ENCODE data around the gene COL4A1. TPM values are rescaled to one million over a fixed set of nuclear protein-coding genes. Genes with fewer than 3 reads are reported as not detected.

COL4A1 gene
- polyA plus RNA-seq, 1 donor from 2014 or later: not detected

- H3K36me3 Mint-ChIP-seq: no peaks in the 10 kb centered on the region
- H3K4me1 Mint-ChIP-seq: no peaks in the 10 kb centered on the region
- no peaks in the 10 kb centered on the region for H3K9me3 Mint-ChIP-seq
- no peak overlapping the region for H3K4me3 Mint-ChIP-seq
- H3K27ac Mint-ChIP-seq: no peak overlapping the region
- peaks cover 14% of the 10 kb centered on the region for H3K27me3 Mint-ChIP-seq
These were observed 68.8 kb downstream of the COL4A1 start for GRCh38 chr13:110237875-110238817.

GRCh38 chr13:110236831-110237261 lies 70.1 kb downstream of the COL4A1 start:
- Mint-ChIP-seq H3K27me3 (peaks cover 12% of the 10 kb centered on the region), H3K4me1 (no peaks in the 10 kb centered on the region), H3K36me3 (no peaks in the 10 kb centered on the region), H3K27ac (no peak overlapping the region), H3K9me3 (no peaks in the 10 kb centered on the region), H3K4me3 (no peak overlapping the region)

- Mint-ChIP-seq H3K36me3 (no peaks in the 10 kb centered on the region), H3K9me3 (peaks cover 0 to 1% (median 0%) of the 10 kb centered on the region in 3 donors), H3K4me3 (no peak overlapping the region), H3K4me1 (no peaks in the 10 kb centered on the region), H3K27ac (no peak overlapping the region), H3K27me3 (peaks cover 12% of the 10 kb centered on the region)
These were observed 70.5 kb downstream of the COL4A1 start for GRCh38 chr13:110236431-110236830.

GRCh38 chr13:110234532-110234931 lies 72.4 kb downstream of the COL4A1 start:
- Mint-ChIP-seq H3K27me3 (peaks cover 12% of the 10 kb centered on the region), H3K27ac (no peak overlapping the region), H3K4me3 (no peak overlapping the region), H3K9me3 (peaks cover 0 to 4% (median 0%) of the 10 kb centered on the region in 3 donors), H3K4me1 (peaks cover 0 to 2% (median 0%) of the 10 kb centered on the region in 3 donors), H3K36me3 (no peaks in the 10 kb centered on the region)

GRCh38 chr13:110233951-110234280 lies 73.0 kb downstream of the COL4A1 start:
- peaks cover 0 to 2% (median 0%) of the 10 kb centered on the region in 3 donors for H3K4me1 Mint-ChIP-seq
- no peaks in the 10 kb centered on the region for H3K36me3 Mint-ChIP-seq
- H3K9me3 Mint-ChIP-seq: peaks cover 0 to 4% (median 0%) of the 10 kb centered on the region in 3 donors
- H3K27ac Mint-ChIP-seq: no peak overlapping the region
- H3K4me3 Mint-ChIP-seq: no peak overlapping the region
- peaks cover 12% of the 10 kb centered on the region for H3K27me3 Mint-ChIP-seq

- Mint-ChIP-seq H3K4me3 (no peak overlapping the region), H3K9me3 (peaks cover 0 to 4% (median 0%) of the 10 kb centered on the region in 3 donors), H3K4me1 (peaks cover 0 to 2% (median 0%) of the 10 kb centered on the region in 3 donors), H3K27ac (no peak overlapping the region), H3K36me3 (no peaks in the 10 kb centered on the region), H3K27me3 (peaks cover 12% of the 10 kb centered on the region)
These were observed 73.6 kb downstream of the COL4A1 start for GRCh38 chr13:110233181-110233950.

- Mint-ChIP-seq H3K27me3 (peaks cover 12% of the 10 kb centered on the region), H3K36me3 (no peaks in the 10 kb centered on the region), H3K4me3 (no peak overlapping the region), H3K27ac (no peak overlapping the region), H3K4me1 (peaks cover 0 to 2% (median 0%) of the 10 kb centered on the region in 3 donors), H3K9me3 (peaks cover 0 to 4% (median 0%) of the 10 kb centered on the region in 3 donors)
These were observed 74.2 kb downstream of the COL4A1 start for GRCh38 chr13:110232756-110233155.

- peaks cover 11% of the 10 kb centered on the region for H3K27me3 Mint-ChIP-seq
- peaks cover 0 to 4% (median 0%) of the 10 kb centered on the region in 3 donors for H3K9me3 Mint-ChIP-seq
- peaks cover 0 to 2% (median 0%) of the 10 kb centered on the region in 3 donors for H3K4me1 Mint-ChIP-seq
- no peak overlapping the region for H3K4me3 Mint-ChIP-seq
- no peak overlapping the region for H3K27ac Mint-ChIP-seq
- no peaks in the 10 kb centered on the region for H3K36me3 Mint-ChIP-seq
These were observed 74.8 kb downstream of the COL4A1 start for GRCh38 chr13:110232142-110232541.

- H3K27me3 Mint-ChIP-seq: peaks cover 8% of the 10 kb centered on the region
- peaks cover 0 to 4% (median 0%) of the 10 kb centered on the region in 3 donors for H3K9me3 Mint-ChIP-seq
- H3K4me1 Mint-ChIP-seq: peaks cover 0 to 2% (median 0%) of the 10 kb centered on the region in 3 donors
- no peak overlapping the region for H3K27ac Mint-ChIP-seq
- no peaks in the 10 kb centered on the region for H3K36me3 Mint-ChIP-seq
- H3K4me3 Mint-ChIP-seq: no peak overlapping the region
These were observed 75.5 kb downstream of the COL4A1 start for GRCh38 chr13:110231348-110232047.

- H3K9me3 Mint-ChIP-seq: peaks cover 0 to 4% (median 0%) of the 10 kb centered on the region in 3 donors
- H3K27ac Mint-ChIP-seq: no peak overlapping the region
- H3K4me1 Mint-ChIP-seq: peaks cover 0 to 2% (median 0%) of the 10 kb centered on the region in 3 donors
- H3K27me3 Mint-ChIP-seq: peaks cover 5% of the 10 kb centered on the region
- H3K4me3 Mint-ChIP-seq: no peak overlapping the region
- no peaks in the 10 kb centered on the region for H3K36me3 Mint-ChIP-seq
These were observed 76.2 kb downstream of the COL4A1 start for GRCh38 chr13:110230661-110231347.

- no peaks in the 10 kb centered on the region for H3K36me3 Mint-ChIP-seq
- H3K27ac Mint-ChIP-seq: no peak overlapping the region
- peaks cover 5% of the 10 kb centered on the region for H3K27me3 Mint-ChIP-seq
- peaks cover 0 to 4% (median 0%) of the 10 kb centered on the region in 3 donors for H3K9me3 Mint-ChIP-seq
- no peak overlapping the region for H3K4me3 Mint-ChIP-seq
- H3K4me1 Mint-ChIP-seq: peaks cover 0 to 2% (median 0%) of the 10 kb centered on the region in 3 donors
These were observed 76.9 kb downstream of the COL4A1 start for GRCh38 chr13:110229905-110230563.

GRCh38 chr13:110228936-110229904 lies 77.7 kb downstream of the COL4A1 start:
- no peaks in the 10 kb centered on the region for H3K36me3 Mint-ChIP-seq
- no peak overlapping the region for H3K27ac Mint-ChIP-seq
- H3K27me3 Mint-ChIP-seq: peaks cover 5% of the 10 kb centered on the region
- H3K4me1 Mint-ChIP-seq: peaks cover 0 to 2% (median 0%) of the 10 kb centered on the region in 3 donors
- H3K9me3 Mint-ChIP-seq: peaks cover 0 to 4% (median 0%) of the 10 kb centered on the region in 3 donors
- H3K4me3 Mint-ChIP-seq: no peak overlapping the region
